Endothelial cell of umbilical vein (primary cell): ENCODE results near the gene OR8G5.

Experiments used
- CTCF ChIP-seq, 2 donors: IDR thresholded peaks; 1 replicate in 1 of 2; 2 replicates in 1 of 2; pipeline ENCODE4 v1.5.1; 2011; ENCODE audit warnings: low read length in 2 of 2, mild to moderate bottlenecking in 2 of 2, moderate library complexity in 2 of 2, control low read depth in 1 of 2, inconsistent platforms in 1 of 2, low read depth in 1 of 2; ENCODE audit not compliant: insufficient read depth in 1 of 2; ENCODE audit errors: extremely low read depth in 1 of 2
- EZH2 ChIP-seq: IDR thresholded peaks from 2 replicates; pipeline ENCODE4 v1.6.1; 2012; ENCODE audit warnings: borderline replicate concordance, low read depth, mild to moderate bottlenecking, moderate library complexity, low read length, inconsistent platforms; ENCODE audit not compliant: severe bottlenecking
- FOS ChIP-seq: IDR thresholded peaks from 2 replicates; pipeline ENCODE4 v1.6.1; 2011; ENCODE audit warnings: mild to moderate bottlenecking, low read length, moderate library complexity, borderline replicate concordance; ENCODE audit not compliant: insufficient read depth
- GATA2 ChIP-seq: IDR thresholded peaks from 2 replicates; pipeline ENCODE4 v1.7.0; 2011; ENCODE audit warnings: low read depth, mild to moderate bottlenecking, moderate library complexity, mixed read lengths, low read length; ENCODE audit not compliant: insufficient read length, insufficient read depth
- JUN ChIP-seq: IDR thresholded peaks from 2 replicates; pipeline ENCODE4 v1.6.1; 2011; ENCODE audit warnings: borderline replicate concordance, low read depth; ENCODE audit not compliant: insufficient read length, insufficient read depth
- MYC ChIP-seq: IDR thresholded peaks from one replicate; pipeline ENCODE4 v1.6.1; 2011; ENCODE audit warnings: mild to moderate bottlenecking, low read depth, low read length
- POLR2A ChIP-seq: IDR thresholded peaks from 2 replicates; pipeline ENCODE4 v1.6.1; 2012; ENCODE audit warnings: low read depth, mild to moderate bottlenecking, control low read depth, low read length
- POLR2AphosphoS5 ChIP-seq: IDR thresholded peaks from 2 replicates; pipeline ENCODE4 v1.6.1; 2012; ENCODE audit warnings: low read depth, mild to moderate bottlenecking, control low read depth, low read length, moderate library complexity; ENCODE audit not compliant: insufficient read depth

- TF ChIP-seq CTCF (IDR thresholded peaks at IDR 0.05; ENCODE audit: extremely low read depth in 1 of 2, insufficient read depth in 1 of 2, low read depth in 1 of 2, low read length in 2 of 2) (no peak), POLR2AphosphoS5 (no peak), EZH2 (no peak), POLR2A (no peak), FOS (no peak), GATA2 (no peak), JUN (no peak), MYC (no peak)
Measured at GRCh38 chr11:124297921-124298320, 41.7 kb downstream of the OR8G5 start.
